HG03159 (cell line): ENCODE measurements around the gene OGFOD1.

Experiments used
- ATAC-seq: cut with Tn5 transposase; IDR thresholded peaks from one replicate; pipeline ENCODE4 v1.9.1; 2021; ENCODE audit warnings: mild to moderate bottlenecking, moderate library complexity; ENCODE audit not compliant: unreplicated experiment

The OGFOD1 gene

DNA sequence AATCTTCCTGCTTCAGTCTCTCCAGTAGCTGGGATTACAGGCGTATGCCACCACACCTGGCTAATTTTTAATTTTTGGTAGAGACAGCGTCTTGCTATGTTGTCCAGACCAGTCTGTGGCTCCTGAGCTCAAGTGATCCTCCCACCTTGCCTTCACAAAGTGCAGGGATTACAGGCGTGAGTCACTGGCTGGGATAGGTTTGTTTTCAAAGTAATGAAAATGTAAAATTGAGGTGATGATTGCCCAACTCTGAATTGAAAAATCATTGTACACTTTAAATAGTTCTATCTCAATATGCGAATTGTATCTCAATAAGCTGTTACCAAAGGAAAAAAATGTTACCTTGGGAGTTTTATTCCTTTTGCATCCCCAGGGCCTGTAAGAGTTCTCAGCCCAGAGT lies 24.8 kb upstream of the OGFOD1 start:
- ATAC-seq: no peak

GRCh38 chr16:56428091-56428490 lies 23.3 kb upstream of the OGFOD1 start:
- no peak for ATAC-seq

DNA sequence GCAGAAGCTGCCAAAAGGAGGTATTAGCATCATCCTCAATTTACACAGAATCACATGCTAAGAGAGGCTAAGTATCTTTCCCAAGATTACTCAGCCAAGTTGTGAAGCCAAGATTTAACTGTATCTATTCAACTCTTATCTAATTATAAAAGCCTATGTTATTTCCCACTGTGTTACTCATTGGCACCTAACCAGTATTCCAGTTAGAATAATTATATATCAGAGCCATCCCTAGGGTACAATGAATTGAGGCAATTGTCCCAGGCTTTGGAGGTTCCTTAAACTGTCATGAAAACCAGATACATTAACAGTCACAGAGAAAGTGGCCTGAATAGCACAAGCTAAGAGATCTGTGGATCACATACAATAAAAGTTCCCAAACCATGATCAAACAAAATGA lies 15.1 kb upstream of the OGFOD1 start:
- no peak for ATAC-seq

DNA sequence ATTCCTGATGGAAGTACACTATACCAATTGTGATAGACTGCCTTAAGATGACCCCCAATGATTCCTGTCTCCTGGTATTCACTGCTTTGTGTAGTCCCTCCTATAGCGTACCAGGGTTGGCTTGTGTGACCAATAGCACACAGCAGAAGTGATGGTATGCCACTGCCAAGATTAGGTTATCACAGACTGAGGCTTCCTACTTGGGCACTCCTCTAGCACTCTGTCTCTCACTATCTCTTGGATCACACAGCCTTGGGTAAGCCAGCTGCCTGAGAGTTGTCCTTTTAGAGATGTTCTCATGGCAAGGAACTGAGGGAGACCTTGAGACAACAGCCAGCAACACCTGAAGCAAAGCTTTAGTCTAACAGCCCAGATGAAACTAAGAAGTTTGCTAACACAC lies 13.3 kb upstream of the OGFOD1 start:
- ATAC-seq: no peak

DNA sequence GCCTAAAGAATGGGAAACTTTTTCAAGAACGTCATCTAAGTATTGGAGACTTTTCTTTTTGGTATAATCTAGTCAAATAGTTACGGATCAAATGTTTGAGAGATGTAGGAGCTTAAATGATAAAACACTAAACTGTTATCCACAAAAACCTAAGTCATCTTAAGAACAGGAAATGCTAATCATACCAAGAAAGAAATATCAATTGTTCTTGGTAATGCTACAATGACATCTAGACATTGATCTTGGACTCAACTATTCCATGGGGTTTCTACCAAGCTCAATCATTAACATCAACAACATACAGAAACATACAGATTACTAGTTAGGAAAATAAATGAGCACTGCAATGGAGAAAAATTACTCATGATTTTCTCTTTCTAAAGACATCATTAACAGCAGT lies 4.1 kb upstream of the OGFOD1 start:
- ATAC-seq: no peak

- ATAC-seq: no peak
Observed at GRCh38 chr16:56448005-56448404, 3.3 kb upstream of the OGFOD1 start.

DNA sequence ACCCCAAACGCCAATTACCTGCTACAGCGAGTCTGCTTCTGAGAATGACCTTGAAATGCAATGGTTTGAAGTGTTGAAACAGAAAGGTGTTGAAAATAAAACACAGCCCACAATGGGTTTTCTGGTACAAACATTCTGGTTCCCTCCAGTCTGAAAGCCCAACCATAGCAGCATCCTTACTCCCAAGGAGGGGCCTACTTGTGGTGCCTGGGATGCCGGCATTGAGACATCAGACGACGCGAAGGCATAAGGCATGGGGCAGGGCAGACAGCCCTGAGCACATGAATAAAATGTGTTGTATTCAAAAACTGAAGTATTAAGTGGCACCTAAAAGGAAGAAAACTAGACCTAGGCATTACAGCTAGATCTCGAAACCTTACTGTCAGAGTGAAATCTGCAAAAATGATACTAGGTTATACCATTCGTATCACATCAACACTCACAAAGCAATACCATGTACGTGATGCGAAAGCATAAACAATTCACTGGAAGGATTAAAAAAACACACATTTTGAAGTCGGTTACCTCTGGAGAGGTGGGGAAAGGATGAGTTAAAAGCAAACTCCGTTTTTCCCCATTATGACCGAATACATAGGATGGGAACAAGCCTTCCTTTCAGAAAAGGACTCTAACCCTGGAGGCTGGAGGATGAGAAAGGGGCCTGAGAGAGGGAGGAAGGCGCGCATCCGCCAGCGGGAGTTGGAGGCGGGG lies 924 bp upstream of the OGFOD1 start:
- ATAC-seq: no peak

DNA sequence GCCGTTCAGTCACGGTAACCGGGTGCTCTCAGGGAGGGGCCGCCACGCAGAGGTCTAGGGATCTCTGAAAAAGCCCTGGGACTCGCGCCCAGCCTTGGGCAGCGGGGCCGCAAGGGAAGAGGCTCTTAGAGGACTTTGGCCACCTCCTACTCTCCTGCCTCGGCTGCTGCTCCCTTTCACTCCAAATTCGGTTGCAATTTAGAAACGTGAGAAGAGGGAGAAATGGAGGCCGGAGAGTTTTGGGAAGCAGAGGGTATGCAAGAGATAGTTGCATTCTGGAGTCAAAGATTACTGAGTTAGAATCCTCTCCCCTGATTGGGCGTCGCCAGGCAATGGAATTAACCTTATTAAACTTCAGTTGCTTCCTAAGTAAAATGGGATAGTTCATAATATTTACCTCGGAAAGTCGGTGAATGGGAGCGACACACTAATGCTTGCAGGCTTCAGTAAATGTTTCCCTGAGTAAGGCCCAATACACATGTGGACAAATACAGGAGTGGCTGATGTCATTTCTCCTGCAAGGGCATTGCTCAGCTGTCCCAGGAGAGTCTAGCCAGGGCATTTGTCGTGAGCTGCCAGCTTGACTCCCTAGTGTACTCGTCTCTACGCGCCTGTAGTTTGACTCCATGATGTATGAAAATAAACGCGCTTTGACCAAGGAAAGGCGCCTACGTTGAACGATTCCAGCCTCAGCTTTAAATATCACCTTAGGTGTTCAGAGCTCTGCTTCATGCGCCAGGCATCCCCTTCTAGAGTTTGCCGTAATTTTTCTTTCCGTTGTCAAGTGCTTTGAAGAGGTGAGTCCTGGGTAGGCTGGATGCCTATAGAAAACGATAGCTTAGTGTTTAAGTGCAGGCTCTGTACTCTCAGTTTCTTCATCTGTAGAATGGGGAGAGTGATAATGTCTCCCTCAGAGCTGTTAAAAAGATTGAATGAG lies 667 bp downstream of the OGFOD1 start:
- ATAC-seq: peak; percentile 46

- no peak for ATAC-seq
Observed at GRCh38 chr16:56457927-56458470, 6.6 kb downstream of the OGFOD1 start.

DNA sequence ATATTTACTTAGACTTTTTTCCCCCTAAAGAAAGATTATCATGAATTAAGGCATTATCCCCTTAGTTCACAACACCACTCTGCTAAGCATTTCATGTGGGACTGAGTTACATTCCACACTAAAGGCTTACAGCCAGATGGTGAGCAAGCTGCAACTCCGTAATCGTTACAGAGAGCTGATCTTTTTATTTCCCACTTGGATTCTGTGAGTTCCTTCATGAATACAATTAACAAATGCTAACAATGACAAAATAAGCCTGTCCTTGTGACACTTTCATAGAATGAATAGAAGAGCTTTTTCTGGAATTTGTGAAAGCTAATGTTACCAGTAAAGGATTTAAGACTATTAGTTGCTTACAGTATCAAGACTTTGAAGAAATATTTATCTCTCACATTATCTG lies 8.7 kb downstream of the OGFOD1 start:
- no peak for ATAC-seq

- ATAC-seq: no peak
Observed at GRCh38 chr16:56462064-56462796, 10.9 kb downstream of the OGFOD1 start.

DNA sequence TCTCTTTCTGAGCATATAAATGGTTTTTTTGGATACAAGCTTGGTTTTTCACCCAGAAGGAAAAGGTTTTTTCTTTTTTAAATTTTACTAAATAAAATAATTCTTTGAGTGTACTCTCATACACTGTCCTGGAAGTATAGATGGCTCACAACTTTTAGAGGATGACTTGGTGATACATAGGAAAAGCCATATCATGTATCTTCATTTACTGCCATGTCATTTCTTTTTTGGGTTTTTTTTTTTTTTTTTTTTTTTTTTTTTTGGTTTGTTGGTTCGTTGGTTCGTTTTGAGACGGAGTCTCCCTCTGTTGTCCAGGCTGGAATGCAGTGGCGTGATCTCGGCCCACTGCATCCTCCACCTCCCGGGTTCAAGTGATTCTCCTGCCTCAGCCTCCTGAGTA lies 11.8 kb downstream of the OGFOD1 start:
- no peak for ATAC-seq

DNA sequence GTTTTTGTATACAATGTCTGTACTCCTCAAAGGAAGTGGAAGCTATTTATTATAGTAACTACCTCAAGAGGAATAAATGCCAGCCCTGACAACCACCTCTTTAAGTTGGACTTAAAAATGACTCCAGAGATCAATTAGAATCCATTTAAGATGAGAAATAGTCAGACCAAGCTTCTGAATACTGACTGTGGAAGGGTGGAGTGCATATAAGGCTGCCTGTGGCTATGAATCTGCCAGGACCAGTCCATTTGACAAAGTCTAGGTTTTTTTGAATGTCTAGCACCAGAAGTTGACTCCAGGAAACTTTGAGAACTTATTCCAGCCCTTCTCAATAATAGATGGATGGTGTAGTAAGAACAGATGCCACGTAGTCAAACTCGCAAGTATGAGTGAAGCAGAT lies 15.0 kb downstream of the OGFOD1 start:
- ATAC-seq: no peak

DNA sequence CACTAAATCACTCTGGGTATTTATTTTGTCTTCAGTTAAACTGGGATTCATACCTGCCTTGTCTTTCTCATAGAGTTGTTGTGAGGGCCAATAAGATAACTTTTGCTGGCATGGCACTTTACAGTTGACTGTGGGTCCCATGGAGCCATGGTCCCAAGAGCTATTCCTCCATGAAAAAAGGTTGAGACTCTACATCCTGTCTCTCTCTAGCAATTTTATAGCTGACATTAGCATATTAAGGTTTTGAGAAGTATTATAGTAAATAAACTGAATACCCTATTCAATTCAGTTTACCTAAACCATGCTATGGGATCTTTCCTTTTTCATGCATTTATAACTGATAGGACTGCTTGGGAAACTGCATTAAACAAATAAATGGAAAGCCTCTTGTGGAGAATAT lies 17.4 kb downstream of the OGFOD1 start:
- ATAC-seq: no peak

GRCh38 chr16:56469748-56470147 lies 18.4 kb downstream of the OGFOD1 start:
- ATAC-seq: no peak

DNA sequence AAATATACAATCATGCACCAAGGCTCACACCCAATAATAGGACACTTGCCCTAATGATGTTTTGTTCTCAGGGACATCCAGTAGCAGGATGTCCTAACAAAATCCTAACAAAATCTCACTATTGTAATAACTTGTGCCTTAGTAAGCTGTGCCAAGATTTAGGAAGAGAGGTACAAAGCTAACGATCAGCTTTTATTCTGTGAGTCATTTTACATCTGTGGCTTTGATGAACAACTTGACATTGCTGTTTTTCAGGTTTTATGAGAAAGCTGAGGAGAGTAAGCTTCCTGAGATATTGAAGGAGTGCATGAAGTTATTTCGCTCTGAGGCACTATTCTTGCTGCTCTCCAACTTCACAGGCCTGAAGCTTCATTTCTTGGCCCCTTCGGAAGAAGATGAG lies 18.9 kb downstream of the OGFOD1 start:
- ATAC-seq: no peak

- ATAC-seq: no peak
Observed at GRCh38 chr16:56470666-56471065, 19.3 kb downstream of the OGFOD1 start.

DNA sequence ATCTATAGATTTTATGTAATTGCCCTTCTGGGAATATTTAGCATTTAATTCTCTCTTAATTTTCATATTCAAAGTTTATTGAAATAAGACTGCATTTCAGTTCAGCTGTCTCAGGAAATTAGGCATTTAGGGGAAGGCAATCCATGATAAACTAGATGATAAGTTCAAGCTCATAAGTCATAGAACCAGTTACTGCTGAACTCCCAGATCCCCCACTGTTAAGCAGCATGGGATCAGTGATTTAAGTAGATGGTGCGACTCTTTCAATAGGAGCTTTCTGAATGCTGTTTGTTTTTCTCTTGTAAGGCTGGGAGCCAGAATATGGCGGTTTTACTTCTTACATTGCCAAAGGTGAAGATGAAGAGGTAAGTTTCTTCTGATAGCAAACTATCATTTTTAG lies 23.8 kb downstream of the OGFOD1 start:
- no peak for ATAC-seq

- ATAC-seq: no peak
Observed at GRCh38 chr16:56477096-56477878, 25.9 kb downstream of the OGFOD1 start.

DNA sequence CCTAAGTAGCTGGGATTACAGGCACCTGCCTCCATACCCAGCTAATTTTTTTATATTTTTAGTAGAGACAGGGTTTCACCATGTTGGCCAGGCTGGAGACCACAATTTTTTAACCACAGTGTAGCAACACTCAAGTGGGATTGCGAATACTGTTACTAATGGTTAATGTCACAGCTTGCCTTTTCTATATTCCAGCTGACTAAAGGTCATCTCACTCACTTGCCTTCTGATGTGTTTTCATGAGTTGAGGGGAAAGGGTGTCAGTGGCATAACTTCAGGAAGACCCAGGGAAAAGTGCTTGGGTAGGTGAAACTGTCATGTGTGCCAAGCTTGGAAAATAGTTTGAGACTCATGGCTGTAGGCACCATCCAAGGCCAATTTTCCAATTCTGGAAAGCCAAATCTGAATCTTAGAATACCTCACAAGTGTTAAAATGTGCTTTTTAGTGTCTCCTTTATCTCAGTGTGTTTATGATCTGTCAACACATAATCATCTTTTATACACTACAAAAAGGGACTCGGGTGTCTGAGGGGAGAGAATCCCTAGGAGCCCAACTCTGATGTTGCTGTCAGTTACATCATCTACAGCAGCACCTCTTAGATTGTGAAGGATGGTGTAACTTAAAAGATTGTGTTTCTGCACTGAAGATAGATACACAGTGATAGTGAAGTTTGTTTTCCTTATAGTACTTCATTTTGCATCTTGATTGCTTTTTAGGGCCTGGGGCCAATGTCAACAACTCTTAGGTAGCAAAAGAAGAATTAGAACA lies 27.1 kb downstream of the OGFOD1 start:
- ATAC-seq: no peak
